Panc1 (cell line): Measurements from ENCODE around the gene TBC1D10A.

ENCODE experiments used
- SIN3A ChIP-seq: IDR thresholded peaks from 2 replicates; pipeline ENCODE4 v1.6.1; 2012; ENCODE audit warnings: low read depth, mild to moderate bottlenecking, low read length, moderate library complexity, borderline replicate concordance; ENCODE audit not compliant: insufficient read depth
- TF ChIP-seq, protein P1 (sequence below): fragments of 450-650 bp; IDR thresholded peaks from 2 replicates; pipeline ENCODE4 v1.5.1; 2017; ENCODE audit warnings: mild to moderate bottlenecking

- TF ChIP-seq, protein P1, sequence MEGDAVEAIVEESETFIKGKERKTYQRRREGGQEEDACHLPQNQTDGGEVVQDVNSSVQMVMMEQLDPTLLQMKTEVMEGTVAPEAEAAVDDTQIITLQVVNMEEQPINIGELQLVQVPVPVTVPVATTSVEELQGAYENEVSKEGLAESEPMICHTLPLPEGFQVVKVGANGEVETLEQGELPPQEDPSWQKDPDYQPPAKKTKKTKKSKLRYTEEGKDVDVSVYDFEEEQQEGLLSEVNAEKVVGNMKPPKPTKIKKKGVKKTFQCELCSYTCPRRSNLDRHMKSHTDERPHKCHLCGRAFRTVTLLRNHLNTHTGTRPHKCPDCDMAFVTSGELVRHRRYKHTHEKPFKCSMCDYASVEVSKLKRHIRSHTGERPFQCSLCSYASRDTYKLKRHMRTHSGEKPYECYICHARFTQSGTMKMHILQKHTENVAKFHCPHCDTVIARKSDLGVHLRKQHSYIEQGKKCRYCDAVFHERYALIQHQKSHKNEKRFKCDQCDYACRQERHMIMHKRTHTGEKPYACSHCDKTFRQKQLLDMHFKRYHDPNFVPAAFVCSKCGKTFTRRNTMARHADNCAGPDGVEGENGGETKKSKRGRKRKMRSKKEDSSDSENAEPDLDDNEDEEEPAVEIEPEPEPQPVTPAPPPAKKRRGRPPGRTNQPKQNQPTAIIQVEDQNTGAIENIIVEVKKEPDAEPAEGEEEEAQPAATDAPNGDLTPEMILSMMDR, result no peak
- TF ChIP-seq SIN3A, result no peak
Observed at GRCh38 chr22:30305519-30305905, 21.2 kb downstream of the TBC1D10A start.
